Germinal center (tissue), 1 donor: ENCODE data around the gene BCOR.

ENCODE experiments used
- DNase-seq: peaks from one replicate; pipeline ENCODE4 v3.0.0; 2012; ENCODE audit warnings: mixed read lengths, low spot score

The BCOR gene

GRCh38 chrX:40063555-40063954, 34.2 kb downstream of the BCOR start:
- DNase-seq = no peak

- DNase-seq = no peak
Measured at GRCh38 chrX:40062525-40063155, 35.1 kb downstream of the BCOR start.

GRCh38 chrX:40061871-40062524, 35.8 kb downstream of the BCOR start:
- no peak for DNase-seq

- no peak for DNase-seq
Measured at GRCh38 chrX:40061005-40061404, 36.8 kb downstream of the BCOR start.

GRCh38 chrX:40060356-40060845, 37.4 kb downstream of the BCOR start:
- no peak for DNase-seq

- DNase-seq = no peak
Measured at GRCh38 chrX:40058719-40059118, 39.0 kb downstream of the BCOR start.

GRCh38 chrX:40057405-40057804, 40.4 kb downstream of the BCOR start:
- no peak for DNase-seq

GRCh38 chrX:40056420-40056819, 41.3 kb downstream of the BCOR start:
- no peak for DNase-seq

GRCh38 chrX:40055495-40055894, 42.3 kb downstream of the BCOR start:
- DNase-seq = no peak

GRCh38 chrX:40054793-40055192, 43.0 kb downstream of the BCOR start:
- DNase-seq = no peak

- DNase-seq = no peak
Measured at GRCh38 chrX:40050532-40050931, 47.2 kb downstream of the BCOR start.

- DNase-seq = no peak
Measured at GRCh38 chrX:40049084-40049641, 48.6 kb downstream of the BCOR start.

- no peak for DNase-seq
Measured at GRCh38 chrX:40047485-40047884, 50.3 kb downstream of the BCOR start.

- DNase-seq = no peak
Measured at GRCh38 chrX:40043895-40044294, 53.9 kb downstream of the BCOR start.

- no peak for DNase-seq
Measured at GRCh38 chrX:40041915-40042314, 55.8 kb downstream of the BCOR start.

GRCh38 chrX:40040686-40041461, 56.9 kb downstream of the BCOR start:
- no peak for DNase-seq

GRCh38 chrX:40039887-40040286, 57.9 kb downstream of the BCOR start:
- DNase-seq = no peak

- no peak for DNase-seq
Measured at GRCh38 chrX:40037367-40037766, 60.4 kb downstream of the BCOR start.

- DNase-seq = no peak
Measured at GRCh38 chrX:40035726-40036125, 62.0 kb downstream of the BCOR start.

GRCh38 chrX:40031911-40032310, 65.8 kb downstream of the BCOR start:
- no peak for DNase-seq

GRCh38 chrX:40030205-40030604, 67.6 kb downstream of the BCOR start:
- DNase-seq = no peak

- no peak for DNase-seq
Measured at GRCh38 chrX:40022421-40022820, 75.3 kb downstream of the BCOR start.

GRCh38 chrX:40021647-40022046, 76.1 kb downstream of the BCOR start:
- no peak for DNase-seq
